Measurements from ENCODE around the gene SH3GL1. TPM values are rescaled to one million over a fixed set of nuclear protein-coding genes. Genes with fewer than 3 reads are reported as not detected.
A peak's percentile ranks its signal among the peaks of the same experiment; 100 is the strongest.

SH3GL1 gene
- polyA plus RNA-seq, 1 of the 3 experiments (the other 2 are of a cell fraction): 82.8 TPM

DNA sequence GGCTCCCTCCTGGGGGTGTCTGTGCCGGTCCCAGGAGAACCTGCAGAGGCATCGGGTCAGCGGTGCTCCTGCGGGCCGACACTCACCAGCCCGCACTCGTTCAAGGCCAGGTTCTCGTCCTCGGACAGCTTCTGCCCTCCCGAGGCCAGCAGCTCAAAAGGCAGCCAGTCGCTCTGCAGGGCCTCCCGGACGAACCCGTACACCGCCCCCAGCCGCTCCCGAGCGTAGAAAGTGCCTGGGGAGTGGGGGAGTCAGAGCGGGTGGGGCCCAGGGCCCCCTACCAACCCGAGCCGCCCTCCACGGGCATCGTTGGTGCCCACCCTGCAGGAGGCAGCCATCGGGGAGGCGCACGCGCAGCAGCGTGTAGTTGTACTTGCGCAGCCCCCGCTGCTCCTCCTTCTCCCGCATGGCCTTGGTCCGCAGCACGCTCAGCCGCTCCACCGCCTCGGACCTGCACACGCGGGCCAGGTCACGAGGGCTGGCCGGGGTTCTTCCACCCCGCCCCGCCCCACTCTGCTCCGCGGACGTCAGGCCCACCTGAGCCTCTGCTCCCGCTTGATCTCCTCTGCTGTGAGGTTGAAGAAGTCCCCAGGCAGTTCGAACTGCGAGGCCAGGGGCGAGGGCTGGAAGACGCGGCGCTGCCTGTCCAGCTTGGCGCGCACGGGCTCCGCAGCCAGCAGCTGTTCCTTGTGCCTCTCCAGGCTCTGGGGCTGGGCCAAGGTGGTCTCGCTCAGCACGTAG is 45.8 kb upstream of the SH3GL1 start:
- peak; percentile 35 for DNase-seq
- Histone ChIP-seq H4K20me1 (ENCODE audit: insufficient read depth) (no peaks in the 10 kb centered on the region), H3K4me1 (ENCODE audit: control insufficient read depth in 1 of 2, insufficient read depth in 2 of 2, low read depth in 1 of 2, low read length in 1 of 2) (no peaks in the 10 kb centered on the region), H3K9me2 (no peaks in the 10 kb centered on the region), H3F3A (replicated peaks; ENCODE audit: insufficient read depth) (peaks cover 3% of the 10 kb centered on the region), H3K79me2 (ENCODE audit: insufficient read depth) (no peaks in the 10 kb centered on the region), H3K27me3 (ENCODE audit: insufficient read depth) (no peaks in the 10 kb centered on the region), H3K27ac (ENCODE audit: low read depth in 2 of 2, low read length in 1 of 2) (no peak overlapping the region), H3K4me3 (ENCODE audit: low read depth in 2 of 2, low read length in 1 of 2) (no peak overlapping the region), H3K9me3 (no peaks in the 10 kb centered on the region), H2AFZ (ENCODE audit: low read depth) (no peak overlapping the region), H3K9ac (no peak overlapping the region), H3K4me2 (no peak overlapping the region), H3K36me3 (replicated peaks in 1 of 2; ENCODE audit: control insufficient read depth in 1 of 2, insufficient read depth in 2 of 2, low read length in 1 of 2) (peaks cover 0 to 59% of the 10 kb centered on the region in 2 experiments)
- WGBS (ENCODE audit: low lambda C conversion rate): 94% methylated on average over 29 of the region's 58 CpGs
- TF ChIP-seq TEAD4 (IDR thresholded peaks at IDR 0.05; ENCODE audit: borderline replicate concordance, insufficient read depth) (no peak), JUND (IDR thresholded peaks at IDR 0.05) (no peak), RCOR1 (IDR thresholded peaks at IDR 0.05; ENCODE audit: low read length) (no peak), IRF3 (IDR thresholded peaks at IDR 0.05; ENCODE audit: low read depth, low read length) (no peak), MXI1 (IDR thresholded peaks at IDR 0.05; ENCODE audit: low read depth, low read length) (no peak), RAD21 (IDR thresholded peaks at IDR 0.05; ENCODE audit: low read length) (no peak), FOSL2 (IDR thresholded peaks at IDR 0.05; ENCODE audit: borderline replicate concordance, low read depth) (no peak), NRF1 (IDR thresholded peaks at IDR 0.05; ENCODE audit: low read depth, low read length) (no peak), SMC3 (IDR thresholded peaks at IDR 0.05; ENCODE audit: low read depth, low read length) (no peak), RXRA (IDR thresholded peaks at IDR 0.05; ENCODE audit: borderline replicate concordance, low read depth) (no peak)
- TF ChIP-seq, protein P1, sequence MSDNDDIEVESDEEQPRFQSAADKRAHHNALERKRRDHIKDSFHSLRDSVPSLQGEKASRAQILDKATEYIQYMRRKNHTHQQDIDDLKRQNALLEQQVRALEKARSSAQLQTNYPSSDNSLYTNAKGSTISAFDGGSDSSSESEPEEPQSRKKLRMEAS (IDR thresholded peaks at IDR 0.05; ENCODE audit: low read depth): no peak
- TF ChIP-seq, protein P2, sequence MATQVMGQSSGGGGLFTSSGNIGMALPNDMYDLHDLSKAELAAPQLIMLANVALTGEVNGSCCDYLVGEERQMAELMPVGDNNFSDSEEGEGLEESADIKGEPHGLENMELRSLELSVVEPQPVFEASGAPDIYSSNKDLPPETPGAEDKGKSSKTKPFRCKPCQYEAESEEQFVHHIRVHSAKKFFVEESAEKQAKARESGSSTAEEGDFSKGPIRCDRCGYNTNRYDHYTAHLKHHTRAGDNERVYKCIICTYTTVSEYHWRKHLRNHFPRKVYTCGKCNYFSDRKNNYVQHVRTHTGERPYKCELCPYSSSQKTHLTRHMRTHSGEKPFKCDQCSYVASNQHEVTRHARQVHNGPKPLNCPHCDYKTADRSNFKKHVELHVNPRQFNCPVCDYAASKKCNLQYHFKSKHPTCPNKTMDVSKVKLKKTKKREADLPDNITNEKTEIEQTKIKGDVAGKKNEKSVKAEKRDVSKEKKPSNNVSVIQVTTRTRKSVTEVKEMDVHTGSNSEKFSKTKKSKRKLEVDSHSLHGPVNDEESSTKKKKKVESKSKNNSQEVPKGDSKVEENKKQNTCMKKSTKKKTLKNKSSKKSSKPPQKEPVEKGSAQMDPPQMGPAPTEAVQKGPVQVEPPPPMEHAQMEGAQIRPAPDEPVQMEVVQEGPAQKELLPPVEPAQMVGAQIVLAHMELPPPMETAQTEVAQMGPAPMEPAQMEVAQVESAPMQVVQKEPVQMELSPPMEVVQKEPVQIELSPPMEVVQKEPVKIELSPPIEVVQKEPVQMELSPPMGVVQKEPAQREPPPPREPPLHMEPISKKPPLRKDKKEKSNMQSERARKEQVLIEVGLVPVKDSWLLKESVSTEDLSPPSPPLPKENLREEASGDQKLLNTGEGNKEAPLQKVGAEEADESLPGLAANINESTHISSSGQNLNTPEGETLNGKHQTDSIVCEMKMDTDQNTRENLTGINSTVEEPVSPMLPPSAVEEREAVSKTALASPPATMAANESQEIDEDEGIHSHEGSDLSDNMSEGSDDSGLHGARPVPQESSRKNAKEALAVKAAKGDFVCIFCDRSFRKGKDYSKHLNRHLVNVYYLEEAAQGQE (IDR thresholded peaks at IDR 0.05; ENCODE audit: low read depth, low read length): no peak
- CTCF ChIA-PET: interaction anchor here (0.7 kb wide), 1 partner anchor 12 kb away, joined by 3 read pairs; no protein-coding TSS in a partner anchor
- POLR2A ChIA-PET: no interaction called here
